Lung (tissue), 12 donors: ENCODE measurements around the gene MAPK7. TPM values are rescaled to one million over a fixed set of nuclear protein-coding genes. Genes with fewer than 3 reads are reported as not detected.
A peak's percentile ranks its signal among the peaks of the same experiment; 100 is the strongest.

ENCODE experiments used
- ATAC-seq: fragments of 200-7000 bp; cut with Tn5 transposase; one replicate; pipeline ENCODE4 v1.9.1; 2020; ENCODE audit warnings: moderate number of reproducible peaks; ENCODE audit not compliant: insufficient read depth, low FRiP score
- DNase-seq, 3 donors: peaks; one replicate each; pipeline ENCODE4 v3.0.0-alpha.2; 2013 to 2017
- H3K27ac ChIP-seq, 2 donors: one replicate each; pipeline ENCODE4 v1.5.1; 2013; ENCODE audit warnings: mild to moderate bottlenecking in 2 of 2, moderate library complexity in 2 of 2, control low read depth in 1 of 2, inconsistent platforms in 1 of 2, low read depth in 1 of 2, low read length in 1 of 2
- H3K27me3 ChIP-seq, 3 donors: one replicate each; pipeline ENCODE4 v1.5.1; 2013; ENCODE audit warnings: low read length in 2 of 3; ENCODE audit not compliant: control insufficient read depth in 3 of 3, insufficient read depth in 3 of 3
- H3K36me3 ChIP-seq, 4 donors: one replicate each; pipeline ENCODE4 v1.5.1; 2013; ENCODE audit warnings: low read length in 4 of 4, mild to moderate bottlenecking in 1 of 4, moderate library complexity in 1 of 4; ENCODE audit not compliant: control insufficient read depth in 4 of 4, insufficient read depth in 4 of 4
- H3K4me1 ChIP-seq, 5 donors: one replicate each; pipeline ENCODE4 v1.5.1; 2013; ENCODE audit warnings: low read length in 5 of 5, mild to moderate bottlenecking in 2 of 5, moderate library complexity in 1 of 5; ENCODE audit not compliant: control insufficient read depth in 5 of 5, insufficient read depth in 5 of 5
- H3K4me3 ChIP-seq: one replicate; pipeline ENCODE4 v1.5.1; 2013; ENCODE audit warnings: mild to moderate bottlenecking, control low read depth, moderate library complexity
- H3K9ac ChIP-seq, 2 donors: one replicate each; pipeline ENCODE4 v1.5.1; 2013; ENCODE audit warnings: low read length in 2 of 2, control low read depth in 1 of 2; ENCODE audit not compliant: insufficient read depth in 1 of 2
- H3K9me3 ChIP-seq, 4 donors: one replicate each; pipeline ENCODE4 v1.5.1; 2013; ENCODE audit warnings: low read length in 3 of 4, mild to moderate bottlenecking in 1 of 4, moderate library complexity in 1 of 4; ENCODE audit not compliant: control insufficient read depth in 4 of 4, insufficient read depth in 3 of 4
- WGBS, 2 donors: extraction: QIAGEN DNeasy Blood & Tissue Kit; methylation state at CpG; one replicate each; pipeline ENCODE4 v1.1.7; 2013; 5-methylcytosine and 5-hydroxymethylcytosine counted together
- polyA plus RNA-seq, 2 donors: library from polyadenylated mRNA; stranded (reverse); fragments of 200-250 nt; gene quantifications; one replicate each; pipeline ENCODE4 v1.2.1, GENCODE V29; 2013
- total RNA-seq, 2 donors: library from RNA; depleted of rRNA in 1 of 2; stranded (reverse); fragments of >200 nt in 1 of 2; gene quantifications; one replicate each; pipeline ENCODE4 v1.2.1, GENCODE V29; 2014 to 2021
- TF ChIP-seq, protein P1 (sequence below): IDR thresholded peaks from 2 replicates; pipeline ENCODE4 v1.5.1; 2012; ENCODE audit warnings: mild to moderate bottlenecking; ENCODE audit errors: control extremely low read depth, extremely low read depth
- donor health status: control.
- donor health status: control.
- donor health status: Bipolar disorder and iron deficiency.
- donor health status: healthy.
- donor health status: DM: yes; HTN: yes; CAD: no.

The MAPK7 gene
- total and polyA plus RNA-seq, 4 donors: 13.7 to 45.7 (median 22.8) TPM

- Histone ChIP-seq H3K27me3 (no peaks in the 10 kb centered on the region), H3K4me3 (no peak overlapping the region), H3K36me3 (no peaks in the 10 kb centered on the region), H3K27ac (peak overlapping the region in 1 of 2 donors; percentile 37), H3K9ac (no peak overlapping the region), H3K4me1 (peaks cover 0 to 20% (median 4%) of the 10 kb centered on the region in 5 donors), H3K9me3 (no peaks in the 10 kb centered on the region)
- 54 to 56% methylated on average over 12 of the region's 12 CpGs for WGBS, 2 donors
- peak; percentile 35 for ATAC-seq
- TF ChIP-seq, protein P1, sequence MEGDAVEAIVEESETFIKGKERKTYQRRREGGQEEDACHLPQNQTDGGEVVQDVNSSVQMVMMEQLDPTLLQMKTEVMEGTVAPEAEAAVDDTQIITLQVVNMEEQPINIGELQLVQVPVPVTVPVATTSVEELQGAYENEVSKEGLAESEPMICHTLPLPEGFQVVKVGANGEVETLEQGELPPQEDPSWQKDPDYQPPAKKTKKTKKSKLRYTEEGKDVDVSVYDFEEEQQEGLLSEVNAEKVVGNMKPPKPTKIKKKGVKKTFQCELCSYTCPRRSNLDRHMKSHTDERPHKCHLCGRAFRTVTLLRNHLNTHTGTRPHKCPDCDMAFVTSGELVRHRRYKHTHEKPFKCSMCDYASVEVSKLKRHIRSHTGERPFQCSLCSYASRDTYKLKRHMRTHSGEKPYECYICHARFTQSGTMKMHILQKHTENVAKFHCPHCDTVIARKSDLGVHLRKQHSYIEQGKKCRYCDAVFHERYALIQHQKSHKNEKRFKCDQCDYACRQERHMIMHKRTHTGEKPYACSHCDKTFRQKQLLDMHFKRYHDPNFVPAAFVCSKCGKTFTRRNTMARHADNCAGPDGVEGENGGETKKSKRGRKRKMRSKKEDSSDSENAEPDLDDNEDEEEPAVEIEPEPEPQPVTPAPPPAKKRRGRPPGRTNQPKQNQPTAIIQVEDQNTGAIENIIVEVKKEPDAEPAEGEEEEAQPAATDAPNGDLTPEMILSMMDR: no peak
- DNase-seq: peak in 1 of 3 donors; percentile 55
Observed at GRCh38 chr17:19369846-19370492, 8.3 kb upstream of the MAPK7 start.

DNA sequence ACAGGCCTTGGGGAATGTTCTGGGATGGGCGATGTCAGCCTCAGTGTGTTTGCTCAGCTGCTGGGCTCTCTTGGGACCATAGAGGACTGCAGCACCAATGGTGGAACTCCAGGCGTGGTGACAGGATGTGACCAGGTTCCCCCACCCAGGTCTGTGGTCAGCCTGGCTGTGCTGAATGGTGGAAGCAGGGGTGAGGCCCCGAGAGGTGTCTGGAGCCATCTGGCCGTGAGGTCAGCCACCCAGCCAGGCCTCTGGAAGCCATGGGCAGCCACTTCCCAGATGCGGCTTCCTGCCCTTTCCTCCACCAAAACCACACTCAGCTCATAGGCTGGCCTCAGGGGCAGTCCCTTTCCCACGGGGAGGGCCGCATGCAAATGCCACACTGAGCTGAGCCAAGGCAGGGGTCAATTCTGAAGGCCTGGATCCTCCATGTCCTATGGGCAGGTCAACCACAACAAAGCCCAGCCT lies 7.8 kb upstream of the MAPK7 start:
- Histone ChIP-seq H3K27ac (peak overlapping the region in 1 of 2 donors; percentile 37), H3K9me3 (no peaks in the 10 kb centered on the region), H3K27me3 (no peaks in the 10 kb centered on the region), H3K4me3 (no peak overlapping the region), H3K36me3 (no peaks in the 10 kb centered on the region), H3K4me1 (peaks cover 0 to 20% (median 5%) of the 10 kb centered on the region in 5 donors), H3K9ac (no peak overlapping the region)
- 39 to 62% methylated on average over 7 of the region's 7 CpGs for WGBS, 2 donors
- ATAC-seq: peak; percentile 61
- no peak for DNase-seq
- TF ChIP-seq, protein P1: no peak

DNA sequence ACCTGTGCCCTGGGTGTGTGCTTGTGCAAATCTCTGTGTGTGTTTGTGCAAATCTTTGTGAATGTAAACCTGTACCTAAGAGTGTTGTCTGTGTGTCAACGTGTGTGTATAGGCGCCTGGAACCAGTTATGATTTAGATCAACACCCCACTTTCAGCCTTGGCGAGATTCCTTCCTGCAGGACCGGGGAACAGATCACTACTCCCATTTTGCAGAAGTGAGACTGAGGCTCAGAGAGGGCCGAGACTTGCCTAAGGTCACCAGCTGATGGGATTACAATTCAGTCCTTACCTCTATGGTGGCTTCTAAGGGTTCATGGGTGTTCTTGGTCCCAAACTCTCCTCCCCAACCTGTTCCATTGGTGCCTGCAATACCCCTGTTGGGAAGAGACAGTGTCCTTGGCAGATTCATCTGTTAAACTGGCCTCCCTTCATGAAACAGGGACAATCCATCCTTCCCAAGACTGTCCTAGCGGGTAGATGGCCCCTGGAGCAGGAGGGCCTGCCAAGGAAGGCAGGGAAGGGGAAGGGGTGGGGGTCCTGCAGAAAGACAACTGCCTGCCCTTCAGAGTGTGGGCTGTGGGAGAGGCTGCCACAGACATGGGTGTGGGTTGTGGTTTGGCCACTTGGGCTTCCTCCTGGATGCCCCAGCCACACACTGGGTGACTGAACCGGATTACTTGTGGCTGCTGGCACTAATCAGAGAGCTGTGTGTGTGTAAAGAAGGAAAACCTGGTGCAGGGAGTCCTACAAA lies 6.9 kb upstream of the MAPK7 start:
- ATAC-seq (no peak), DNase-seq (no peak)
- peak overlapping the region in 1 of 2 donors; percentile 37 for H3K27ac ChIP-seq
- H3K4me1 ChIP-seq: peaks cover 0 to 20% (median 10%) of the 10 kb centered on the region in 5 donors
- no peaks in the 10 kb centered on the region for H3K27me3 ChIP-seq
- H3K4me3 ChIP-seq: no peak overlapping the region
- TF ChIP-seq, protein P1: no peak
- no peaks in the 10 kb centered on the region for H3K9me3 ChIP-seq
- H3K36me3 ChIP-seq: no peaks in the 10 kb centered on the region
- H3K9ac ChIP-seq: no peak overlapping the region
- 73% methylated on average over 7 of the region's 7 CpGs for WGBS, 2 donors
